Transverse colon (tissue), 4 donors: ENCODE data around the gene NPIPA3. TPM values are rescaled to one million over a fixed set of nuclear protein-coding genes. Genes with fewer than 3 reads are reported as not detected.
"Not testable (repeated sequence)": the region's sequence is repeated elsewhere in the genome, so short reads cannot be mapped to it uniquely, and the experiment has no call there.

ENCODE experiments used
- DNase-seq: peaks from one replicate; pipeline ENCODE4 v3.0.0-alpha.2; 2019
- H3K27ac ChIP-seq, 4 donors: fragments of 200-600 bp; sonication (generic); 2 replicates each; pipeline ENCODE4 v1.5.1; 2016 to 2018; ENCODE audit warnings: inconsistent platforms in 4 of 4
- H3K27me3 ChIP-seq: fragments of 200-600 bp; sonication (generic); 2 replicates; pipeline ENCODE4 v1.5.1; 2017; ENCODE audit warnings: inconsistent platforms
- H3K36me3 ChIP-seq, 4 donors: fragments of 200-600 bp; sonication (generic); 2 replicates each; pipeline ENCODE4 v1.5.1; 2017 to 2019; ENCODE audit warnings: inconsistent platforms in 4 of 4
- H3K4me1 ChIP-seq, 4 donors: fragments of 200-600 bp; sonication (generic); 2 replicates each; pipeline ENCODE4 v1.5.1; 2017 to 2020; ENCODE audit warnings: inconsistent platforms in 4 of 4
- H3K4me3 ChIP-seq, 4 donors: fragments of 200-600 bp; sonication (generic); 1 replicate in 1 of 4; 2 replicates in 3 of 4; pipeline versions ENCODE4 v1.5.1 to v1.6.1; 2017 to 2019; ENCODE audit warnings: inconsistent platforms in 4 of 4
- H3K9me3 ChIP-seq, 2 donors: fragments of 200-600 bp; sonication (generic); 2 replicates each; pipeline ENCODE4 v1.5.1; 2017 to 2019; ENCODE audit warnings: inconsistent platforms in 2 of 2
- WGBS, 2 donors: methylation state at CpG; one replicate each; pipeline ENCODE4 v1.1.5; 2018; ENCODE audit warnings: low coverage in 1 of 2; 5-methylcytosine and 5-hydroxymethylcytosine counted together
- in situ Hi-C, 4 donors: fragments of 200-750 bp; cut with MboI; loops; one replicate each; pipeline versions ENCODE4 v1.15.0 to v1.15.1; 2017; ENCODE audit warnings: low sequenced_read_pairs in 3 of 4, low pct_ligation_motif_present in 1 of 4, low pct_unique_long_range_greater_than_20kb in 1 of 4
- intact Hi-C: fragments of 100-400 bp; cut with DNase I; formaldehyde crosslinking; loops from one replicate; pipeline ENCODE4 v1.15.1; 2023; ENCODE audit warnings: low total_unique reads
- total RNA-seq, 4 donors: library from RNA; depleted of rRNA; stranded (reverse); fragments of >200 nt; gene quantifications; one replicate each; pipeline ENCODE4 v1.1.0, GENCODE V29; 2016

Gene NPIPA3
- total RNA-seq, 4 donors from 2014 or later, result 0.95 to 1.6 TPM; not detected in 2

DNA sequence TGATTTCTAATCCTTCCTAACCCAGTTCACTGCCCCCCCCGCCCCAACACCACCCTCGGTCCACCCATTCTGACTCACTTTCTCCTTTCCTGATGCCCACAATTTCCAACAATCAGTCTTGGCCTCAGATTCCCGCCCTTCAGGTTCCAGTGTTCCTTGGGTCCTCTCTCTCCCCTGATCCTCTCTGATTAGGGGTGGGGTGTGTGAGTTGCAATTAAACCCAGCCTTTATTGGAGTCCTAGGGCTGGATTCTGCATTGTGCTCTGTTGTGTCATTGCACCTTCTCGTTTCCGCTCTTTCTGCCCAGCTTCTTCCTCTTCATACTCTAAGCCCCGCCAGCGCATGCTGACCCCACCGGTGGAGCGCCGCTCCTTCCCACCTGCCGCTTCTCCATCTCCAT lies 539 bp upstream of the NPIPA3 start:
- DNase-seq, H3K4me1 ChIP-seq, H3K36me3 ChIP-seq, H3K27ac ChIP-seq, intact Hi-C loops, in situ Hi-C loops, H3K27me3 ChIP-seq, H3K9me3 ChIP-seq, H3K4me3 ChIP-seq: not testable (repeated sequence)
- WGBS, 2 donors, result no CpG with 5 or more reads among the region's 11 CpGs

GRCh38 chr16:14733233-14733632 lies 30.0 kb downstream of the NPIPA3 start:
- DNase-seq, H3K27ac ChIP-seq, H3K27me3 ChIP-seq, in situ Hi-C loops, intact Hi-C loops, H3K4me3 ChIP-seq, H3K36me3 ChIP-seq, H3K9me3 ChIP-seq, H3K4me1 ChIP-seq: not testable (repeated sequence)
- WGBS, 2 donors, result no CpG with 5 or more reads among the region's 28 CpGs

DNA sequence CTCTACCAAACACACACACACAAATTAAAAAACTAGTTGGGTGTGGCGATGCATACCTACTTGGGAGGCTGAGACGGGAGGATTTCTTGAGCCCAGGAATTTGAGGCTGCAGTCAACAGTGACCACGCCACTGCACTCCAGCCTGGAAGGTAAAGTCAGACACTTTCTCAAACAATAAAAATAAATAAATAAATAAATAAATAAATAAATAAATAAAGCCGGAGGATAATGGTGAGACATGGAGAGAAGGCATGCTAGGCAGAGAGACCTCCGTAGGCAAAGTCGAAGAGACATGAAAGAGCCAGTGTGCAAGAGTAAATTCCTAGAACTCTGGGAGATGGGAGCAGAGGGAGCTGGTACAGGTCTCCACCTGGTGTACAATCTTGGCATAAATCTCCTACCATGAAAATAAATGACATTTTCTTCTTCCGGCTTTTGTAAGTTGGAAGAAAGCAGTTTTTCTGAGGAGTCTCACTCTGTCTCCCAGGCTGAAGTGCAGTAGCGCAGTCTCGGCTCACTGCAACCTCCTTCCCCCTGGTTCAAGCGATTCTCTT lies 37.7 kb downstream of the NPIPA3 start:
- DNase-seq, H3K4me3 ChIP-seq, in situ Hi-C loops, H3K27ac ChIP-seq, intact Hi-C loops, H3K9me3 ChIP-seq, H3K27me3 ChIP-seq, H3K4me1 ChIP-seq, H3K36me3 ChIP-seq: not testable (repeated sequence)
- no CpG with 5 or more reads among the region's 10 CpGs for WGBS, 2 donors

DNA sequence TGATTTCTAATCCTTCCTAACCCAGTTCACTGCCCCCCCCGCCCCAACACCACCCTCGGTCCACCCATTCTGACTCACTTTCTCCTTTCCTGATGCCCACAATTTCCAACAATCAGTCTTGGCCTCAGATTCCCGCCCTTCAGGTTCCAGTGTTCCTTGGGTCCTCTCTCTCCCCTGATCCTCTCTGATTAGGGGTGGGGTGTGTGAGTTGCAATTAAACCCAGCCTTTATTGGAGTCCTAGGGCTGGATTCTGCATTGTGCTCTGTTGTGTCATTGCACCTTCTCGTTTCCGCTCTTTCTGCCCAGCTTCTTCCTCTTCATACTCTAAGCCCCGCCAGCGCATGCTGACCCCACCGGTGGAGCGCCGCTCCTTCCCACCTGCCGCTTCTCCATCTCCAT lies 38.6 kb downstream of the NPIPA3 start:
- H3K36me3 ChIP-seq, intact Hi-C loops, H3K27me3 ChIP-seq, H3K4me1 ChIP-seq, in situ Hi-C loops, H3K27ac ChIP-seq, H3K4me3 ChIP-seq, DNase-seq, H3K9me3 ChIP-seq: not testable (repeated sequence)
- WGBS, 2 donors, result no CpG with 5 or more reads among the region's 11 CpGs

GRCh38 chr16:14742273-14743128 lies 39.3 kb downstream of the NPIPA3 start, which contains the start of gene NPIPA2:
NPIPA2 (plus strand) TSS chr16:14742533; CDS start chr16:14748066, 5,533 bp downstream.
- H3K4me1 ChIP-seq, DNase-seq, H3K4me3 ChIP-seq, H3K27ac ChIP-seq, in situ Hi-C loops, intact Hi-C loops, H3K9me3 ChIP-seq, H3K27me3 ChIP-seq, H3K36me3 ChIP-seq: not testable (repeated sequence)
- no CpG with 5 or more reads among the region's 73 CpGs for WGBS, 2 donors

DNA sequence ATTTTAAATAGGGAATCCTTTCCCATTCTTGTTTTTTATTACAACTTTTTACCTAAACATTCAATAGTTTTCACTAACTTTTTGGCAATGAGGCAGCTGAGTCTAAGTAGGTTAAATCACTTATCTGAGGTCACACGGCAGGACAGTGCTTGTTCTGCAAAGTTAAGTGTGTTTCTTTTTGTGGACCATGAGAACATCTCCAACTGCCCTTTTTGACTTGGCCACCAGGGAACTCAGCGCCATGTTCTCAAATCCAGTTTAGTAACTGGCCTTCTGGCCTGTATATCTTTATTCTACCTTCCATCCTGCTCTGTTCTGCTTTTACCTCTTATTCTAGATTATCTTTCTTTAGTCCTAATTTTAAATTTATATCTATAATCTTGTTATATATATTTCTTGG lies 70.4 kb downstream of the NPIPA3 start:
- DNase-seq, H3K4me1 ChIP-seq, intact Hi-C loops, H3K9me3 ChIP-seq, in situ Hi-C loops, H3K27ac ChIP-seq, H3K4me3 ChIP-seq, H3K27me3 ChIP-seq, H3K36me3 ChIP-seq: not testable (repeated sequence)
- no CpG with 5 or more reads among the region's 2 CpGs for WGBS, 2 donors

- H3K4me3 ChIP-seq, intact Hi-C loops, H3K27ac ChIP-seq, H3K9me3 ChIP-seq, H3K36me3 ChIP-seq, in situ Hi-C loops, H3K27me3 ChIP-seq, H3K4me1 ChIP-seq, DNase-seq: not testable (repeated sequence)
- WGBS, 2 donors, result 83% methylated on average over 1 of the region's 2 CpGs; no CpG with 5 or more reads in 1 of the 2 donors
Observed at GRCh38 chr16:14775624-14776023, 72.4 kb downstream of the NPIPA3 start.

Other genes with a start within 250 kb of the NPIPA3 start
- 10 to 100 TPM; 26.9 to 57.3 (median 34.1) TPM for gene PARN, start 73.2 kb upstream of the NPIPA3 start, total RNA-seq
- 10 to 100 TPM; 42.2 to 72.7 (median 56.2) TPM for gene BFAR, start 70.5 kb upstream of the NPIPA3 start, total RNA-seq
- gene PLA2G10, start 9.1 kb upstream of the NPIPA3 start, total RNA-seq, result 10 to 100 TPM in 3 of 4 donors, 1 to 10 TPM in 1; 4.0 to 43.8 (median 24.0) TPM
- 1 to 10 TPM in 1 of 4 donors, not detected in 3; 1.6 TPM for gene NPIPA2, start 39.1 kb downstream of the NPIPA3 start, total RNA-seq
- gene NOMO1, start 130.3 kb downstream of the NPIPA3 start, total RNA-seq, result 10 to 100 TPM; 14.5 to 56.5 (median 43.3) TPM
- gene NPIPA1, start 234.0 kb downstream of the NPIPA3 start, total RNA-seq, result 100 to 1,000 TPM in 1 of 4 donors, 10 to 100 TPM in 3; 47.8 to 115 (median 73.7) TPM